Measurements from ENCODE around the gene CNNM4. TPM values are rescaled to one million over a fixed set of nuclear protein-coding genes. Genes with fewer than 3 reads are reported as not detected.

CNNM4 gene
- total RNA-seq, 1 donor from 2014 or later: 5.9 TPM

DNA sequence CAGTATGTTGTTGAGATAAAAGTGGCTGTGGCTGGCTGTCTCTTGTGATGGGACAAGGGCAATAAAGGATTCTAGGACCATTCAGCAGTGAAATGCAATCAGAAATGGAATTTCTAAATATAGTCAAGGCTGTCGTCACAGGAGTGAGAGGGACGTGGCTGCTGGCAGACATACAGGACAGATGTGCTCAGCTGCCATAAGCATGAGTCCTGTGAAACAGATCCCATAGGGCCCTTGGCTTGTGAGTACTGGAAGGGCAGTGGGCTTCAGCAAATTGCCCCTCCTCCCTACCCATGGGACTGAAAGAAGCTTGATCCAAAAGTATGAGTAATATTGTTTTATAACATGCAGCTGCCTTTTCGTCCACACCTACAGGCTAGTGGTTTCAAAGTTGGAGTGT is 51.2 kb downstream of the CNNM4 start:
- no peak for DNase-seq (ENCODE audit: low spot score)
- Mint-ChIP-seq H3K27ac (ENCODE audit: unreplicated experiment) (no peak overlapping the region), H3K4me1 (ENCODE audit: unreplicated experiment) (no peaks in the 10 kb centered on the region), H3K9me3 (ENCODE audit: unreplicated experiment) (no peaks in the 10 kb centered on the region), H3K4me3 (ENCODE audit: unreplicated experiment) (no peak overlapping the region), H3K27me3 (ENCODE audit: unreplicated experiment) (no peaks in the 10 kb centered on the region), H3K36me3 (ENCODE audit: low read depth, unreplicated experiment) (no peaks in the 10 kb centered on the region)
- TF ChIP-seq, protein P1, sequence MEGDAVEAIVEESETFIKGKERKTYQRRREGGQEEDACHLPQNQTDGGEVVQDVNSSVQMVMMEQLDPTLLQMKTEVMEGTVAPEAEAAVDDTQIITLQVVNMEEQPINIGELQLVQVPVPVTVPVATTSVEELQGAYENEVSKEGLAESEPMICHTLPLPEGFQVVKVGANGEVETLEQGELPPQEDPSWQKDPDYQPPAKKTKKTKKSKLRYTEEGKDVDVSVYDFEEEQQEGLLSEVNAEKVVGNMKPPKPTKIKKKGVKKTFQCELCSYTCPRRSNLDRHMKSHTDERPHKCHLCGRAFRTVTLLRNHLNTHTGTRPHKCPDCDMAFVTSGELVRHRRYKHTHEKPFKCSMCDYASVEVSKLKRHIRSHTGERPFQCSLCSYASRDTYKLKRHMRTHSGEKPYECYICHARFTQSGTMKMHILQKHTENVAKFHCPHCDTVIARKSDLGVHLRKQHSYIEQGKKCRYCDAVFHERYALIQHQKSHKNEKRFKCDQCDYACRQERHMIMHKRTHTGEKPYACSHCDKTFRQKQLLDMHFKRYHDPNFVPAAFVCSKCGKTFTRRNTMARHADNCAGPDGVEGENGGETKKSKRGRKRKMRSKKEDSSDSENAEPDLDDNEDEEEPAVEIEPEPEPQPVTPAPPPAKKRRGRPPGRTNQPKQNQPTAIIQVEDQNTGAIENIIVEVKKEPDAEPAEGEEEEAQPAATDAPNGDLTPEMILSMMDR (IDR thresholded peaks at IDR 0.05; ENCODE audit: unreplicated experiment): no peak

DNA sequence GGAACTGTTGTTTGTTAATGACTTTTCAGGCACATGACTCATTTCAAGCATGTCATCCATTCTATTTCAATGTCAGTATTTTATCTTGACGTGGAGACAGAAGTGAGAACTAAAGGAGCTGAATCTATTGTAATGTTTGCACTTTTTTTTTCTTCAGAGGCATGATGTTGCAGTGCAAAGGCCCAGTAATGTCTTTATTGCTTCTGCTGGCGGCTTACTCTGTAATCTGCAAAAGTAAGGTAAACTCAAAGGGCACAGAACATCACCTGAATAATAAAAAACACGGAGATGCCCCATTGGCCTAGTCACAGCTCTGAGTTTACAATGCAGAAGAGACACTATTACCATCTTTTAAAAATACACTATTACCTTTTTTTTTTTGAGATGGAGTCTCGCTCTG is 53.0 kb downstream of the CNNM4 start:
- Mint-ChIP-seq H3K4me1 (ENCODE audit: unreplicated experiment) (peaks cover 12% of the 10 kb centered on the region), H3K9me3 (ENCODE audit: unreplicated experiment) (no peaks in the 10 kb centered on the region), H3K27ac (ENCODE audit: unreplicated experiment) (no peak overlapping the region), H3K36me3 (ENCODE audit: low read depth, unreplicated experiment) (no peaks in the 10 kb centered on the region), H3K4me3 (ENCODE audit: unreplicated experiment) (no peak overlapping the region), H3K27me3 (ENCODE audit: unreplicated experiment) (peaks cover 4% of the 10 kb centered on the region)
- no peak for DNase-seq (ENCODE audit: low spot score)
- TF ChIP-seq, protein P1 (IDR thresholded peaks at IDR 0.05; ENCODE audit: unreplicated experiment): no peak

DNA sequence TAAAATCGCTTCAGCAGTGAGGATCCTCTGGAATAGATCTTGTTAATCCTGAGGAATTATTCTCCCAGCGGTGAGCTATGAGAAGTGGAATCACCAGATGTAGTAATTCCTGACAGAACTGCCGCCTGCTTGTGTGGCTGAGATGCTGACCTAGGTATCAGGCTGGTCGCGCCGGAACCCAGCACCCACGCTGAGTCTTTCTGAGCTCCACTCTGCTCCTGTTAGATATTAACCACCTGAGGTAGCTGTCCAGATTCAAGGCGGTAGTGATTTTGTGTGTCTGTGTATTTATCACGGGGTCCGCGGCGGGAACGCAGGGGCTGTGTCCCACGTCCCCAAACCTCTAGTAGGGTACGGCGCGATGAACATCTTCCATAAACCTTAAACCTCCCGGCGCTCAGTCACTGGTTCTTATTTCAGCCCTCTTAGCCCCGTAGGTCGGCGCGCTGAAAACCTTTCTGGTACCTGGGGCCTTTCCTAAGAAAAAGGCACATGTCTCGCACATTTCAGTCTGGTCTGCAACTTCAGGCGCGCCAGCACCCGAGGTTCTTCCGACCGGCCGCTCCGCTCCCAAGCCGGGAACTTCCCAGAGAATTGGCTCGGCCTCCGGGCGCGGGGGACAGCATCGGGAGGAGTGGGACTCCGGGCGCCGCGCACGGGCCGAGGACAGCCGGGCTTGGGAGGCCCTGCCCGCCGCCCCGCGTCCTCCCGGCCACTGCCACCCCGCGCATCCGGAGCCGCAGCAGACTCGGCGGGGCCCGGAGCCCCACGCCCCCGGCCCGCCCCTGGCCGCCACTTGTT is 54.8 kb downstream of the CNNM4 start:
- DNase-seq (ENCODE audit: low spot score): no peak
- no peak overlapping the region for H3K27ac Mint-ChIP-seq (ENCODE audit: unreplicated experiment)
- H3K4me1 Mint-ChIP-seq (ENCODE audit: unreplicated experiment): peaks cover 20% of the 10 kb centered on the region

DNA sequence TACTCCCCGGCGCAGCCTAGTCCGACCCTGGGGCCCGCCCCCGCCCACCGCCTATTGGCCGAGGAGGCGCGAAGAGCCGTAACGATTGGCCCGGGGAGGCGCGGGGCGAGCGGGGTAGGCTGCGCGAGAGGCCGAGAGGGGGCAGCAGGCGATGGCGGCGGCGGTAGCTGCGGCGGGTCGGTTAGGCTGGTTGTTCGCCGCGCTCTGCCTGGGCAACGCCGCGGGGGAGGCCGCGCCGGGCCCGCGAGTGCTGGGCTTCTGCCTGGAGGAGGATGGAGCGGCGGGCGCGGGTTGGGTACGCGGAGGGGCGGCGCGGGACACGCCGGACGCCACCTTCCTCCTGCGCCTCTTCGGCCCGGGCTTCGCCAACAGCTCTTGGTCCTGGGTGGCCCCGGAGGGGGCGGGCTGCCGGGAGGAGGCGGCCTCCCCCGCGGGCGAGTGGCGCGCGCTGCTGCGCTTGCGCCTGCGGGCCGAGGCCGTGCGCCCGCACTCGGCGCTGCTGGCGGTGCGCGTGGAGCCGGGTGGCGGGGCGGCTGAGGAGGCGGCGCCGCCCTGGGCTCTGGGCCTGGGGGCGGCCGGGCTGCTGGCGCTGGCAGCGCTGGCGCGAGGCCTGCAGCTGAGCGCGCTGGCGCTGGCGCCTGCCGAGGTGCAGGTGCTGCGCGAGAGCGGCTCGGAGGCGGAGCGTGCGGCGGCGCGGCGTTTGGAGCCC is 55.6 kb downstream of the CNNM4 start, which contains the start of gene CNNM3:
Gene CNNM3, plus strand, starts transcription at position 142 of the 709 bp plus-strand sequence. Its CDS starts 10 bp downstream, at position 152.
- Mint-ChIP-seq H3K4me3 (ENCODE audit: unreplicated experiment) (peak within 1 kb of the TSS; percentile 90), H3K9me3 (ENCODE audit: unreplicated experiment) (no peaks in the 10 kb centered on the region), H3K27me3 (ENCODE audit: unreplicated experiment) (peaks cover 10% of the 10 kb centered on the region), H3K36me3 (ENCODE audit: low read depth, unreplicated experiment) (no peaks in the 10 kb centered on the region), H3K4me1 (ENCODE audit: unreplicated experiment) (peaks cover 20% of the 10 kb centered on the region), H3K27ac (ENCODE audit: unreplicated experiment) (no peak within 1 kb of the TSS)
- TF ChIP-seq, protein P1 (IDR thresholded peaks at IDR 0.05; ENCODE audit: unreplicated experiment): peak; percentile 58
- DNase-seq (ENCODE audit: low spot score): peak; percentile 99

More for the DNA sequence above, 54.8 kb downstream of the CNNM4 start:
- Mint-ChIP-seq H3K4me3 (ENCODE audit: unreplicated experiment) (peak overlapping the region; percentile 90), H3K27me3 (ENCODE audit: unreplicated experiment) (peaks cover 10% of the 10 kb centered on the region), H3K36me3 (ENCODE audit: low read depth, unreplicated experiment) (no peaks in the 10 kb centered on the region), H3K9me3 (ENCODE audit: unreplicated experiment) (no peaks in the 10 kb centered on the region)
- TF ChIP-seq, protein P1 (IDR thresholded peaks at IDR 0.05; ENCODE audit: unreplicated experiment): no peak
